ENCODE measurements around the gene DNAAF5.
"Not testable (repeated sequence)": the region's sequence is repeated elsewhere in the genome, so short reads cannot be mapped to it uniquely, and the experiment has no call there.

DNAAF5 gene

GRCh38 chr7:748446-748845, 21.9 kb downstream of the DNAAF5 start:
- no peak for DNase-seq

- DNase-seq = no peak
These were observed 22.6 kb downstream of the DNAAF5 start for GRCh38 chr7:749140-749551.

DNA sequence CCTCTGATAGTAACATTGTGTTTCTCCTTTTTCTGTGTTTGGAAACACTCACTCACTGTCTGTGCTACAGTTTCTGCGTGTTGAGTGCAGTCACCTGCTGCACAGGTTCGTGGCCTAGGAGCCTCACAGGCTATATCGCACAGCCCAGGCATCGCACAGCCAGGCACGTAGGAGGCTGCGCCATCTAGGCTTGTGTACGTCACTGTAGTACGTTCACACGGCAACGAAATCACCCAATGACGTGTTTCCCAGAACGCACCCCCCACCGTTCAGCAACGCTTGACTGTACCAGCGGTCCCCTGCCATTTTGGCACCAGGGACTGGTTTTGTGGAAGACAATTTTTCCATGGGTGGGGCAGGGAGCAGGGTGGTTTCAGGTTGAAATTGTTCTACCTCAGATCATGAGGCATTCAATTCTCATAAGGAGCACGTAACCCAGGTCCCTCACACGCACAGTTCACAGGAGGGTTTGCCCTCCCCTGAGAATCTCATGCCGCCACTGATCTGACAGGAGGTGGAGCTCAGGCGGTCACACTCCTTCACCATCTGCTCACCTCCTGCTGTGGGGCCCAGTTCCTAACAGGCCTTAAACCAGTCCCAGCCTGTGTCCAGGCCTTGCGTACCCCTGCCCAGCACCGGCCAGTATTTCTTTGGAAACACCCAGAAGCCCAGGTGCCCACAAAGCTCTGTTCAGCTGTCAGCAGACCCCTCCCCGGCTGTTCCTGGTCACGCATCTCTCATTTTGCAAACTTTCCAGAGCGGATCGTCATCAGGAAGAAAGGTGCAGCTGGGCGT, 23.8 kb downstream of the DNAAF5 start:
- DNase-seq = no peak

DNA sequence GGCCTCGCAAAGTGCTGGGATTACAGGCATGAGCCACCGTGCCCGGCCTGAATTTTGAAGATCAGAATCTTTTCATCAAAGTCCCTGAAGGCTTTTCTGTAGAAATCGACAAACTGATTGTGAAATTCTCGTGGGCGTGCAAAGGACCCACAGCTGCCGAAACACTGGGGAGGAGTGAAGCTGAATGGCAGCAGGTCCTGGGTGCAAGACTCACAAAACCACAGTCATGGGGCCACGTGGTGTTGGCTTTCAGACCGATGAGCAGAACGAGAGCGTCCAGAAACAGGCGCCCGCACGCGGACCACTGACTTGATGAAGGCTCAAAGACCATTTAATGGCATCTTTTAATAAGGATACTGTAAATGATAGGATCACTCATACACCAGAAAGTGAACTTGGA, 25.3 kb downstream of the DNAAF5 start:
- DNase-seq = no peak

DNA sequence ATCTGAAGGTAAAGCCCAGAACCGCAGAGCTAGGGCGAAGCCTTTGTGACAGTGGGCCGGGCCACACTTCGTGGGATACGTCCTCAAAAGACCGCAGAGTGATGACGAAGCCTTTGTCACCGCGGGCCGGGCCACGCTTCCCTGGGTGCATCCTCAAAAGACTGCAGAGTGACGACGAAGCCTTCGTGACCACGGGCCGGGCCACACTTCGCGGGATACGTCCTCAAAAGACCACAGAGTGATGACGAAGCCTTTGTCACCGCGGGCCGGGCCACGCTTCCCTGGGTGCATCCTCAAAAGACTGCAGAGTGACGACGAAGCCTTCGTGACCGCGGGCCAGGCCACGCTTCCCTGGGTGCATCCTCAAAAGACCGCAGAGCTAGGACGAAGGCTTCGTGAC, 25.8 kb downstream of the DNAAF5 start:
- DNase-seq = not testable (repeated sequence)

GRCh38 chr7:753190-753589, 26.7 kb downstream of the DNAAF5 start:
- DNase-seq = no peak

GRCh38 chr7:754531-755412, 28.3 kb downstream of the DNAAF5 start:
- no peak for DNase-seq

DNA sequence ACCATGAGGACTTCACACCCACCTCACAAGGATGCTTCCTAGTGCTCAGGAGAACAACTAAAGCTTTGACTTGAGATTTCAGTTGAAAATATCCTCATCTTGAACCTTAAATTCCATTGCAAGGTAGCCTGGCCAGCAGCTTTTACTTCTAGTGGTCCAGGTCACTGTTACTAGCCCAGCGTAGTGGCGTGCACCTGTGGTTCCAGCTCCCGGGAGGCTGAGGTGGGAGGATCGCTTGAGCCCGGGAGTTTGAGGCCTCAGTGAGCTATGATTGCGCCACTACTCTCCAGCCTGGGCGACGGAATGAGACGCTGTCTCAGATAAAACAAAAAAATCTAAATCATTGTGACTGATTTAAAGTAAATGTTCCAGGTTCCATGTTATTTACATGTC, 28.9 kb downstream of the DNAAF5 start:
- no peak for DNase-seq

GRCh38 chr7:756231-756927, 29.9 kb downstream of the DNAAF5 start:
- DNase-seq = no peak

- DNase-seq = no peak
These were observed 30.5 kb downstream of the DNAAF5 start for GRCh38 chr7:756928-757560.

GRCh38 chr7:757741-758163, 31.3 kb downstream of the DNAAF5 start:
- DNase-seq = no peak

GRCh38 chr7:759569-759968, 33.1 kb downstream of the DNAAF5 start:
- DNase-seq = no peak

- DNase-seq = no peak
These were observed 33.5 kb downstream of the DNAAF5 start for GRCh38 chr7:760006-760405.

- DNase-seq = no peak
These were observed 34.6 kb downstream of the DNAAF5 start for GRCh38 chr7:761101-761500.

GRCh38 chr7:761631-762030, 35.1 kb downstream of the DNAAF5 start:
- DNase-seq = no peak

DNA sequence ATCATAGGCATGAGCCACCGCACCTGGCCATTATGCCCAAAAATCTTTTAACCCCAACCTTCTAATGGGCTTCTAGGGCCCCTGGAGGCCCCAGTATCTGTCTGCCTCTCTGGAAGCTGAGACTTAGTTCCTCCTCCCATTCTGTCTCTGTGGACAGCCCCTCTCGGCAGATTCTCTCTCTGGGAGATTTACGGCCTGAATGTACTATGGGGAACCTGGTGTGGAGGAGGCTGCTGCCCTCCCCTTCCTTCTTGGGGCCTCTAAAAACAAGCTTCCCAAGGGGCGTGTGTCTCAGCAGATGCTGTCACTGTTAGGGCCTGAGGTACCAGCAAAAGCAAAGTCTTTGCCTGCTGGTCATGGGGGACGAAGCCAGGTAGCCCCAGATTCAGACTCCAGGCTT, 36.4 kb downstream of the DNAAF5 start:
- DNase-seq = no peak

DNA sequence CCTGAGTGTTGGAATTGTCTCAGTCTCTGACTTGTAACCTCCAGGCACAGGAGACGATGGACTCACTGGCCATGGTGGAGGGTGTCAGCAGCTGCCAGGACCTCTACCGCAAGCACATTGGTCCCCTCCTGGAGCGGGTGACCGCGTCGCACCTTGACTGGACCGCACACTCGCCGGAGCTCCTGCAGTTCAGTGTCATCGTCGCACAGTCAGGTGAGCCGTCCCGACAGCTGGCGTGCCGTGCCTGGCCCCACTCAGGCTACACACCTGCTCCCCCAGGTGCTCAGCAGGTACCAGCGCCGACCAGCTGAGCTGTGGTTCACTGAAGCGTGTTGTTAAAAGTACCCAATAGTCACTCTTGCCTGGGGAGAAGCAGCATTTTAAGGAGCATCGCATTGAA, 37.3 kb downstream of the DNAAF5 start:
- DNase-seq = no peak

DNA sequence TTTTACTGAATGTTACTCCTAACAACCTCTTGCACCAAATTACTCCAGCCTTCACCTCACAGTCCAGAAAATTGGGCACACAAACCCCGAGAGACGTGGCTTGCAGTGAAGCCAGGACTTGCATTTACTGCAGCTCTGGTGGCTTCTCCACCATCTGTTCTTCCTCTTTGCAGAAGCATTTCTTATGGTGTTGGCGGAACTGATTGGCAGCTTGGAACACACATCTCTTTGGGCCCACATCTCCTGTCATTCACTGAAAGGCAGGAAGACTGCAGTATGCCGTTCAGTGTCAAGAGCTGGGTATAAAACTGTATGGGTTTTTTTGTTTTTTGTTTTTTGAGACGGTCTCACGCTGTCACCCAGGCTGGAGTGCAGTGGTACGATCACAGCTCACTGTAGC, 38.9 kb downstream of the DNAAF5 start:
- DNase-seq = no peak

- DNase-seq = no peak
These were observed 41.1 kb downstream of the DNAAF5 start for GRCh38 chr7:767580-767940.

GRCh38 chr7:767941-768731, 41.6 kb downstream of the DNAAF5 start:
- DNase-seq = peak in 1 of 4 experiments; percentile 29

- no peak for DNase-seq
These were observed 42.5 kb downstream of the DNAAF5 start for GRCh38 chr7:768881-769504.

GRCh38 chr7:770336-770735, 43.8 kb downstream of the DNAAF5 start:
- DNase-seq = no peak
